GM21786 (cell line): Measurements from ENCODE around the gene MTMR6.
A peak's percentile ranks its signal among the peaks of the same experiment; 100 is the strongest.

Experiments used
- ATAC-seq: cut with Tn5 transposase; IDR thresholded peaks from one replicate; pipeline ENCODE4 v1.9.1; 2021; ENCODE audit not compliant: unreplicated experiment

The MTMR6 gene

GRCh38 chr13:25280396-25280795 lies 6.9 kb downstream of the MTMR6 start:
- no peak for ATAC-seq

- no peak for ATAC-seq
Measured at GRCh38 chr13:25276748-25277147, 10.5 kb downstream of the MTMR6 start.

DNA sequence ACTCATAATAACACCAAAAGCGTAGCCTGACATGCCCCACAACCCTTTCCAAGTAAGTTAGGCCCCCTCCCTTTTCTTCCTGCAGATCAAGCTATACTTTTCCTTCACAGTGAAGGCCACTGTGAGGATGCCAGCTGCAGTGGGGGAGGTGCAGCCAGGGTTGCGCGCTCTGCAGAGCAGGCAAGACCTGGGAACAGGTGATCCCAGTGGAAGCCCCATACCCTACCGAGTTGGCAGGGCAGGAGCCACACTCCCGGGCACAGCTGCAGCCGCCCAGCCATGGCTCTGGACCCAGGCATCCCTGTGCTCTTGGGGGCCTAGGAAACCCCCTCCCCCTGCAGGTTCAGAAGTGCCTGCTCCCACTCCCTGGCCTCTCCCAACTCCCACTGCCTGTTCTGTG lies 18.7 kb downstream of the MTMR6 start:
- no peak for ATAC-seq

GRCh38 chr13:25267715-25268114 lies 19.6 kb downstream of the MTMR6 start:
- ATAC-seq, result no peak

GRCh38 chr13:25266706-25267105 lies 20.6 kb downstream of the MTMR6 start:
- ATAC-seq, result no peak

DNA sequence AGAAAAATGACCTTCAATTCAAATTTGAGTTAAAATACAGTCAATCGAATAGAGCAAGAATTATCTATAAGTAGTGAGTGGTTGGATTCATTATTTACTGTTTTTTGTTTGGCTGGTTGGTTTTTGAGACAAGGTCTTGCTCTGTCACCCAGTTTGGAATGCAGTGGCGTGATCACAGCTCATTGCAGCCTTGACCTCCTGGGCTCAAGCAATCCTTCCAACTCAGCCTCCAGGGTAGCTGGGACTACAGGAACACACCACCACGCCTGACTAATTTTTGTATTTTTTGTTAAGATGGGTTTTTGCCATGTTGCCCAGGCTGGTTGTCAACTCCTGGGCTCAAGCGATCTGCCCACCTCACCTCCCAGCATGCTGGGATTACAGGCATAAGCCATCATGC lies 25.0 kb downstream of the MTMR6 start:
- no peak for ATAC-seq

DNA sequence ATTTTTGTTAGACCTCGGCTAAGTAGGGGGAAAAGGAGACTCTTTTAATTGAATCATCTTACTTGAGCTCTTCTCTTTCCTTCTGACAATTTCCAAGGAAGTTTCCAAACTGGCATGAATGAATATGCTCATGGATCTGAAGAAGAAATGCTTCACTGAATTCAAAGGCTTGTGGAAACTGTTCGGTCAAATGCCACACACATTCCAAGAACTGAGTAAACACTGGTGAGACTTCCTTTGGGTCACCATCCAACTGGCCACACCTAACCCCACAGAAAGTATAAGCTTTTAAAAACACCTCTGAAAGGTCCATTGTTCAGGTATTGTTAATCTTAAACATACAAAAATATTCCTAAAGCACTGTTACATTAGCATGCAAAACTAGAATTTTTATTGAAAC lies 33.6 kb downstream of the MTMR6 start:
- no peak for ATAC-seq

DNA sequence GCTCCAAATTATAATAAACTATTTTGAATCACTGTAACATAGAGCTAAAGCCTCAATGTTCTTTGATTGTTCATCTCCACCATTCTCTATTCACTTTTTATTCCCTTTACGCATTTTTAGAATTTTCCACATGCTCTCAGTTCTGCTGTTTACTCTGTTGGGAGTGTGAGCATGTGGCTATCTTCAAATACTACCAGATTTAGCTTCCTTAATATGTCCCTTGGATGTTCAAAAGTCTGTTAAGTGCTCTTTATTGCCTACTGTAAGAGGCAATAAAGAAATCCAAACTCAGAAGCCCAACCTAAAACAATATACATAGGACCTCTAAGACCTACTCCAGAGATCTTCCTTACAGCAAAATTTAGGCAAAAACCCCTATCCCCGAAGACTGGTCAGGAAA lies 34.5 kb downstream of the MTMR6 start:
- no peak for ATAC-seq

GRCh38 chr13:25252225-25252624 lies 35.1 kb downstream of the MTMR6 start:
- ATAC-seq, result no peak

GRCh38 chr13:25249001-25249543 lies 38.2 kb downstream of the MTMR6 start:
- peak; percentile 92 for ATAC-seq

DNA sequence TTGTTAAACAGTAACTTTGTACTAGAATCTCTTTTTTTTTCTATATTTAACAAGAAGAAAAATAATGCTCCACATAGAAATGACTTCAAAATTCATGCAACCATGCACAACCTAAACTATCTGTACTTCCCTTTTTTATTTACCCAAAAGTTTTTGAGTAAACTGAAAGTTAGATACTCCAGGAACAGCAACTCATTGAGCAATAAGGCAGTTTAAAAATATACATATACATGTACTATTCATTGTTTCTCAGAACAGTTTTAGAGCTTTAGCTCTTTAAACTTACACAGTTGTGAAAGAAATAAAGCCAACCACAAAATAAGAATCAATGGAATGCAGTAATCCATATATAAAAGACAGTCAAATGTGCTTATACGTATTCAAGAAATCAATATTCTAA lies 39.2 kb downstream of the MTMR6 start:
- no peak for ATAC-seq

DNA sequence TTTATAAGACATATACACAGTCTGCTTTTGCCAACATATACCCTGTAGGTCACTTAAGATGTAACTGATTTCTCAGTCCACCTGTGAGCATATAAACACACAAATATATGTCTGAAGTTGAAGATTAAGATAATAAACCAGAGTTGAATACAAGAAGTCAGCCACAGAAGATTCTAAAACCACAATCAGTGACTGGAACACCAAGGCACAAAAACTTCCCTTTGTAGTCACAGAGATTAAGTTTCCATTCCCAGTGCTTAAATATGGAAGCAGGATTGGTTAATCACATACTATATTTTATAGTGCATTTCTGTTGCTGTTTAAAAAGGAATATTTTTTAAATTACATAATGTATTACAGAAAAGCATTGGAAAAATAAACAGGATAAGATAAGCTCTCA lies 39.9 kb downstream of the MTMR6 start:
- no peak for ATAC-seq

DNA sequence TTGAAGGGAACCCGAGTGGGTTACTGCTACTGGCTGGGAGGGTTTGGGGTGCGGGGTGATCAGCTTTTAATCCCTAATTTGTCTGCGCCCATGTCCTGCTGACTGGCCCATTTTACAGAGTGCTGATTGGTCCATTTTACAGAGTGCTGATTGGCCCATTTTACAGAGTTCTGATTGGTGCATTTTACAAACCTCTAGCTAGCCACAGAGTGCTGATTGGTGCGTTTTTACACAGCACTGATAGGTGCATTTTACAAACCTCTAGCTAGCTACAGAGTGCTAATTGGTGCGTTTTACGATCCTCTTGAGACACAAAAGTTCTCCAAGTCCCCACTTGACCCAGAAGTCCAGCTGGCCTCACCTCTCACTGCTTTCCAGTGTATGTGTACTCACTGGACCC lies 43.2 kb downstream of the MTMR6 start:
- ATAC-seq, result no peak

DNA sequence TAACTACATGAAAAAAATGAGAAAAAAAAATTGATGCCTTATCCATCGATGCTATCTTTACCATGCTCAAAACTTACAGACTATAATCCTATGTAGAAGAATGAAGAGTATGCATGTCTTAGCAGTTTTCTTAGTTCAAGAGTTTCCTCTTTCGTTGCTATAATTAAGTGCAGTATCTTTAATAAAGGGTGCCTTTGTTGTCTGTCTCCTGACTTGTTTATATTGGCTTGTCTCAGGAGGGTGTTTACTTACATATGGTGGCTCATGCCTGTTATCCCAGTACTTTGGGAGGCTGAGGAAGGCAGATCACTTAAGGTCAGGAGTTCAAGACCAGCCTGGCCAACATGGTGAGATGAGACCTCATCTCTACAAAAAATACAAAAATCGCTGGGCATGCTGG lies 44.3 kb downstream of the MTMR6 start:
- no peak for ATAC-seq

DNA sequence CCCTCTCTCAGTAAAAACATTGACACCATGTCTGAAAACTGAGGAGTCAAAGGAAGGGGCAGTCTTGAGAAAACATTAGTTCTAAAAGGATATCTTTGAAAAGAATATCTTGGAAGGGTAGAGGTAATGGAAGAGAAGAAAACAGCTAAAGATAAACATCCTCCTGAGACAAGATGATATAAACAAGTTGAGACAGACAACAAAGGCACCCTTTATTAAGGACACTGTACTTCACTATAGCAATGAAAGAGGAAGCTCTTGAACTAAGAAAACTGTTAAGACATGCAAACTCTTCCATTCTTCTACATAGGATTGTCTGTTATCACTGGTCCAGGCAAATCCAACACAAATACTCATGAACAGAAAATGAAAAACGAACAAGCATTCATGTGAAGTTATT lies 46.3 kb downstream of the MTMR6 start:
- ATAC-seq, result no peak

- ATAC-seq, result no peak
Measured at GRCh38 chr13:25237083-25237482, 50.2 kb downstream of the MTMR6 start.

DNA sequence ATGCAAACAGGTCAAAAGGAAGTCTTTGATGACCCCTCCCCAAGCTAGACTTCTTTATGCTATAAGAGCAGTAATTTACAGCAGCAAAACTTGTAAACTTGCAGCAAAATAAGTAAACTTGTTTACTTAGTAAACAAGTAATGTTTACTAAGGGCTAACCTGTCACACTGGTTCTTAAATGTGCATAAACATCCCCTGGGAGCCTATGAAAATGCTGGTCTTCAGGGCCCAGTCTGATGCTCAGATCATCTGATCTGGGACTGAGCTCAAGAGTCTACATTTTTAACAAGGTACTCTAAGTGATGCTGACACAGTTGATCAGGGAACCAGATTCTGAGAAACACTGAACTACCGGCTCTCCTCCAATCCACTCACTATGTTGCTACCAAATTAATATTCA lies 53.4 kb downstream of the MTMR6 start:
- no peak for ATAC-seq

- ATAC-seq, result peak; percentile 55
Measured at GRCh38 chr13:25232937-25233515, 54.3 kb downstream of the MTMR6 start.

DNA sequence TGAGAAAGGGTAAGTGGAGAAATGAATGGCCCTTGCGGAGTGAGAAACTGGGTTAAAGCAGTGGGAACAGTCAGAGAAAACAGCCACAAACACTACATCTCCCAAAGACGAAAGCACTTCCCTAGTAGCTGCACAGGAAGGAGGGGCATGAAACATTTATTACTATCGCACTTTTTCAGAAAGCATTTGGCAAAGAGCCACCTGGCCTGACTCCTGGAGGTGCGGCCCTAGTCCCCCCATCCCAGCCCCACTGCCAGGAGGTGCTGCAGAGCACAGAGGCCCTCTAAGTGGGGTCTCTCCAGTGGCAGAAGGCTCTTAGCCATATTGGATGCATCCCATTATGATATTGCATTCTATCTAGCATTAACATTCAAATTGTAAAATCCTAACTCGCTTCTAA lies 55.8 kb downstream of the MTMR6 start:
- ATAC-seq, result no peak

DNA sequence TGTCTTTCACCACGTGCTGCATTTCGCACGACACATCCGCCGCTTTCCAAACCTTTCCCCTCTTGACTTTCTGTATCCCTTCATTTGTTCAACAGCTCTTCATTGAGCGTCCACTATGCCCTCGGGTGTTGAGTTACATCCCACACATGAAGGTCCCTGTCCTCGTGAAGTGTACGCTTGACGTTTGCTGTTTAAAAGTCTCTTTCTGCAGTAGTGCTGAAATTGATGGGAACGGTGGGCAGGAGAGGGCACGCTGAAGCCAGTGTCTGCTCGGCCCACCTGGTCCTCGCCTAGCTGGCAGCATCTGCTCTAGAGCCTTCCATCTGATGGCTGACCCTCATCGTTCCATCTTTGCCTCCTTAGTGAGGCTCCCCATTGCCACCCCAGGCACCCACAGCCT lies 59.6 kb downstream of the MTMR6 start:
- no peak for ATAC-seq

DNA sequence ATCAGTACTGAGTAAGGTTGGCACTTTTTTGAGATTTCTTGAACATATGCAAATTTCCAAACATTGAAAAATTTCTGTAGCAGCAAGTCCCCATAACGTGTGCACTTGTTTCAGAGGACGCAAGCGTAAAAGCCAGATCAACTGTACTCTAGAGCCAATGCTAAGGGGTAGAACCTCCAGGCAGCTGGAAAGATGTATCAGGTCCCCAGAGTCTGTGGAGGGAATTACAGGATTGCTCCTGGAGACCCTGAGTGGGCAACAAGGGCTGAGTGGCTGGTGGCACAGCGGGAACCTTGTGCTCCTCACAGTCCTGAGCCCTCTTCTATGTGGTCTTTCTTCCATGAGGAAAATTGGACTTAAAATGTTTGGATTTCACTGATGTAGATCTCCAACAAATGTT lies 61.3 kb downstream of the MTMR6 start:
- no peak for ATAC-seq

DNA sequence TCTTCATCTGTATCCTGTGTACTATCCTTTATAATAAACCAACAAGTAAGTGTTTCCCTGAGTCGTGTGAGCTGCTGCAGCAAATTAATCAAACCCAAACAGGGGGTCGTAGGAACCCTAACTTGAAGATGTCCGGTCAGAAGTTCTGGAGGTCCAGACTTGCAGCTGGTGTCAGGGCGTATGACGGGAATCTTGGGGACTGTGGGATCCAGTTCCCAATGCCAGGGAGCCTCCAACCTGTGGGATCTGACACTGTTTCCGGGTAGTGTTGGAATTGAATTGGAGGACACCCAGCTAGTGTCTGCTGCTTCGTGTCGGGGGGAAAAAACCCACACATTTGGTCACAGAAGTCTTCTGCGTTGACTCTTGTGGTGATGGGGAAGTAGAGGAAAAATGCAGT lies 63.1 kb downstream of the MTMR6 start:
- ATAC-seq, result no peak

DNA sequence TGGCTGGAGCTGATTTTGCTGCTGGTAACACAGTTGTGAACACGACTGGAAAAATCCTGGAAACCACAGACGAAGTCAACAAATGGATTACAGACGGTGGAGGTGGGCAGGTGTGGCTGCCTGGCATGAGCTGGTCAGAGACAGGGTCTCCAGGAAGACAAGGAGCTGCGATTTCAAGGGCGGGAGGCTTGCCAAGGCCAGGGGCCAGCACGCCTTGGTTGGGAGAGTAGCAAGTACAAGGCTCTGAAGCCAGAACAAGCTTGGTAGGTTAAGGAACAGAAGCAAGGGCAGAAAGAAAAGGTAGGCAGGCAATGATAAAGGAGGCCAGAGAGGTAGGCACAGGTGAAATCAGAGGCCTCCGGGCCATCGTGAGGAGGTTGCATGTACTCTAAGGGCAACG lies 64.5 kb downstream of the MTMR6 start:
- no peak for ATAC-seq
